Dedifferentiated amniotic fluid mesenchymal stem cell (primary cell): ENCODE data around the gene ANO2.

Experiments used
- DNase-seq: peaks from one replicate; pipeline ENCODE4 v3.0.0-alpha.2; 2016; ENCODE audit errors: extremely low spot score

Gene ANO2

GRCh38 chr12:5916785-5917290 lies 28.2 kb downstream of the ANO2 start:
- no peak for DNase-seq

- DNase-seq, result no peak
Measured at GRCh38 chr12:5915511-5915910, 29.5 kb downstream of the ANO2 start.

DNA sequence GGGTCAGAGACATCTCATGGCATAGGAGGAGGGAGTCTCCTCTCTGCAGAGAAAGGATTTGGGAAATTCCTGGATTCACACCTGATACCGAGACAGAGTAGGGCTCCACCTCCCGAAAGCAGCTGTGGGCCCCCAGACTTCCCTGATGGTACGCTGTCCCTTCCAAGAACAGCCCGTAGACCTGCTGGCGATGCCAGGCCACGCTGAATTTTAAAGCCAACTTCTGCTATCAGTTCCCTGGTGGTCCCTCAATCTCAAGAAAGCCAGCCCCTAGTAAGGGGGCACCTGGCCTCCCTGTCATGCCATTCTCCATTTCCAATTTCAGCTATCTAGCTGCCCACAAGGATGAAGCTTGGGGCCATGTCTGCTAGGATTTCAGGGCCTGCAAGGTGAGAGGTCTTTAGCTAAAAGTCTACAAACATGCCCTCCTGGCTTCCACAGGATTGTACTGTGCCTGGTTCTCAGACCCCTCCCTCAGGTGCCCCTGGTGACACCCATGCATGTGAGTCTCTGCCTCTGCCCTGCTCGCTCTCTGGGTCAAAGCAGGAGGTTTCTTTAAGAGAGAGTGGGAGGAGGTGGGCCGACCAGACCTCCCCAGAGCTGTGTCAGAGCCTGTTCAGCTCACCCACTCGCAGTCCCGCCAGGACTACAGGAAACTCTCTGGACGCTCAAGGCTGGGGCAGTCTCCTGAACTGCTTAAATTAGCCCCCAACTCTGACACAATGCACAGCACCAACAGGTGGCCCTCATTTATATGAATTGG lies 30.5 kb downstream of the ANO2 start:
- DNase-seq, result no peak

DNA sequence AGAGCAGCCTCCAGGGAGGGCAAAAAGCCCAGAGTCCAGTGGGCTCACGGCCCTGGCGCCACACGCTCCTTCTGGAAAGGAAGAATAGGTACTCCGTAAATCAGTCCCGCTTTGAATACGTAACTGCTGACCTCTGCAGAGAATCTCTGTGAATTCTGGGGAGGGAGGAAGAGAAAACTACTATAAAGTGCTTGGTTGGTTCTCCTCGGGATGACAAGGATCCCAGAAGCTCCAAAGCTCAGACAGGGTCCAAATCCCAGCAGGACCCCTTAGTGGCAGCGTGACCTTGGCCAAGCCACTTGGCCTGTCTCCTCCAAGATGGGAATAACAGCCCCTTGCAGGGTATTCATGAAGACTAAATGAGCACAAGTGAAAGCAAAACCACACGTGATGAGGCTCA lies 31.7 kb downstream of the ANO2 start:
- DNase-seq, result no peak

GRCh38 chr12:5912437-5913334 lies 32.4 kb downstream of the ANO2 start:
- no peak for DNase-seq

- DNase-seq, result no peak
Measured at GRCh38 chr12:5912011-5912410, 33.0 kb downstream of the ANO2 start.

GRCh38 chr12:5910790-5911548 lies 34.1 kb downstream of the ANO2 start:
- DNase-seq, result no peak

DNA sequence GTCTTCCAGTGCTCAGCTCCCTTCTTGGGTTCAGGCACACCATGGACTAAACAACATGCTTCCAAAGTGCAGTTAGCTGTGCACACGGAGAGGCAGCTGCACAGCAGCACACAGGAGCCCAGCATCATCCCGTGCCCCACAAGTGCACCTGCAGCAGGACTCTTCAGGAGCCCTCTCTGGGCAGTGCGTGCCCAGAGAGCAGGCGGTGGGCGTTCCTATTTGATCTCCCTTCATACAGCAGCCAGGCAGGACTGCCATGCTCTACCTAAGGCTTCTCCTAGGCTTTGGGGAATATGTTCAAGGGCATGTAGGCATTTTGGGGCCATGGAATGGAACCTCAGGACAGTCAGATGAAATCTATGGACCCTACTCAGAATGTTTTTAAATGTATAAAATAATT lies 35.5 kb downstream of the ANO2 start:
- DNase-seq, result no peak

DNA sequence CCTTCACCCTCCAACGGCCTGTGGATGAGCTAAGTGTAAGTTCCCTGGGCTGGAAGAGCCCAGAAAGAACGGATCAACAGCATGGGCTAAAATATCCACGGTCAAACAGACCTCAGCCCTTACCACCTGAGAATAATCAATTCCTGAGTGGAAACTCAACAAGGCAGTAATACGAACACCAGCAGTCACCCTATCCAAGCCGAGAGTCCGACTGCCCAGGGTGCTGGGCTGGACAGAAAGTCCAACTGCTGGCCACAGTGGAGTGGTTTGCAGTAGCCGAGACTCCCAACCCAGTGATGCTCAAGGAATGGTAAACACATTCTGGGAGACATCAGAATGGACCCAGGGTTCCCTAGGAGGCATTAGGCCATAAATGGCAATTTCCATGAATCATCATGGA lies 36.8 kb downstream of the ANO2 start:
- no peak for DNase-seq

DNA sequence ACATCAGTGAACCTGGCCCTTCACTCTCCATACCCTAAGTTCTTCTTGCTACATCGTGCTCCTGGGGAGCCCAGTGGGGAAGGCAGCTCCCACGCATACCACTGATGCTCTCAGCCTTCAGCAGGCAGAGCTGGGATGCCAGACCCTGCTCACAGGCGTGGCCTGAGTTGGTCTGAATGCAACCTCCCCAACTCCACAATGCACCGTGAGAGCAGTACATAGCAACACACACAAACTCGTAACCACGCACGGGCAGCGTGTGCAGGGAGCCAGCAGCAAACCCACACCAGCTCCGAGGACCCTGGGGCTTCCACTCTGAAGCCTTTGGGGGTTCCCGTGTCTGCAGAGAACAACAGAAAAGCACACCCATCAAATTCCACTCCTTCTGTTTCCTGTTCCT lies 37.3 kb downstream of the ANO2 start:
- DNase-seq, result no peak

GRCh38 chr12:5905757-5906156 lies 39.3 kb downstream of the ANO2 start:
- no peak for DNase-seq

DNA sequence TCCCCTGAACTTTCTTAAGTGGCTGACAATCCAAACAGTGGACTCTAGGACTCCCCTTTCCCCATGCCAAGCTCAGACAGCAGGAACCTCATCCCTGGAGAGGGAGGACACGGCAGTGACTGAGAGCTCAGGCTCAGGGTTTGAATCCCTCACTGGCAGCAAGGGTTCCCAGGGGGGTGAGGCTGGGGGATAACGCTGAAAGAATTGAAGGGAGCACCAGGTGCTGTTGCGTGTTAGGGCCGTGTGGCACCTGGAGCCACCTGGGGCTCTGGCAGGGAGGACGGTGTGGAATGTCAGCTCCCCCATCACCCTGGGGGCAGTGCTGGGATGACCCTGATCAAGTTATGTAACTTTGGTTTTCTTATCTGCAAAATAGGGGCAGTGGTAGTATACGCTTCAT lies 40.1 kb downstream of the ANO2 start:
- DNase-seq, result no peak

DNA sequence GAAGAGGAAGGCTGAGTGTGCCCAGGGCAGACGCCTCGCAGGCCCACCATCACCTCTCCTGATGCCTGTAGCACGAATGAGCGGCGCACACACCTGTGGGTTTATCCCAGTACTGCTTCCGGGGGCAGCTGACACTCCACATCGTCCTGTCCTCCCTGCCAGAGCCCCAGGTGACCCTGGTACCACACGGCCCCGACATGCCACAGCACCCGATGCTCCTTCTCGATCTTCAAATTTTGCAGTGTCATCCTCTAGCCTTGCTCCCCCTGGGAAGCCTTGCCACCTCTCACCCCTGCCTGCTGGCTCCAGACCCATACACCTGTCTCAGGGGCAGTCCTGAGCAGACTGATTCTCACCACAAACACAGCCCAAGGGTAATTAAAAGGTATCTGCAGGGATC lies 40.6 kb downstream of the ANO2 start:
- DNase-seq, result no peak

DNA sequence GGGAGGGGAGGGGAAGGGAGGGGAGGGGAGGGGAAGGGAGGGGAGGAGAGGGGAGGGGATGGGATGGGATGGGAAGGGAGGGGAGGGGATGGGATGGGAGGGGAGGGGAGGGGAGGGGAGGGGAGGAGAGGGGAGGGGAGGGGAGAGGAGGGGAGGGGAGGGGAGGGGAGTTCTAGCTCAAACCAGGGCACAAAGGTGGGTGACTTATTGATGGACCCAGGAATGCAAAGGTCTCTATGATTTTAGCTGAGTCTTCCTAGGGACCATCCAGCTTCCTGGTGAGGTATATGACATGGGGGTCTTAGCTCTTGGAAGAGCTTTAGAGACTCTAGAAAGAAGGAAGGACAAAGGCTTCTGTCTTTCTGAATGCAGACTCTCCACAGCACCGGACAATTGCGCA lies 42.3 kb downstream of the ANO2 start:
- DNase-seq, result no peak

GRCh38 chr12:5901416-5901815 lies 43.6 kb downstream of the ANO2 start:
- no peak for DNase-seq

DNA sequence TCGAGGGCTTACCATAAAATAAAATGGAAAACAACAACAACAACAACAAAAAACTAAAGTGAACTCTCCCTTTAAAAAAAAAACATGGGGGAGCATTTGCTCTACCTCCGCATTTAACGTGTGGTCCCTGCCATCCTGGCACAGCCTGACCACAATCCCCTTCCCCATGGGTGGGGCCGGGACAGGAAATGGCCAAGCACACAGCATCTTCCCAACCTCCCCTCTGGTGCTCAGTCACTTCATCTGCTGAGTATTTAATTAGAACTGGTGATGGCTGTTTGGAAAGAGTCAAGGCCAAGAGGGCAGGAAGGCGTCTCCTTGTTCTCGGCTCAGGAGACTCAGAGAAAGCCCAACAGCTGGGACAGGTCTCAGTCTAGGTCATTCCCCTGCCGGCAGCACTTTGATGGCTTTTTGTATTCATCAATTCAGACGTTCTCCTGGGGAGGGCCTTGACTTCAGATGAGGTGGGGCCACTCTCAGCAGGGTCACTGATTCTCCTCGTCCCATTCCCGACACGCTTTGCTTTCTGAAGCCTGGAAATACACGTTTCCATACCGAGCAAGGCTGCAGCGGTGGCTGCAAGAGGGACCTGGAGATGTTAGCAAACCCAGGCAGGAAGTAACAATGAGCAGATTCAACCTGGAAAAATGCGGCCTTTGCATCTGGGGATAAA lies 44.4 kb downstream of the ANO2 start:
- no peak for DNase-seq

DNA sequence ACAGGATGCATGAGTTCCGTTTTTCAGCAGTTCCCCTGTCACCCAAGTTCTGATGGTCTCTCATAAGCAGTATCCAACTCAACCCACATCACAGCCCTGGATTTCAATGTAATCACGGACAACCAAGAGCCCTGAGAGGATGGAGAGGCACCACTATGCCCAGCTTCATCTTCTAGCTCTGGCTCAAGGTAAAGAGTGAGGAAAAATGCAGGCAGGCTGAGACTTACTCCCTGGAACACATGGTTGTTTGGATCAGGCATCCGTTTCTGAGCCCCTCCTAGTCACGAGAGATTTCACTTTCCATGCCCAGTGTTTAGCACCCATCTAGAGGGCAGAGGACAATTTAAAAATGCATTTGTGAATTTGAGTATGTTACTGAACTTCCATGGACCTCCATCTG lies 45.0 kb downstream of the ANO2 start:
- no peak for DNase-seq

- no peak for DNase-seq
Measured at GRCh38 chr12:5899675-5900074, 45.4 kb downstream of the ANO2 start.

DNA sequence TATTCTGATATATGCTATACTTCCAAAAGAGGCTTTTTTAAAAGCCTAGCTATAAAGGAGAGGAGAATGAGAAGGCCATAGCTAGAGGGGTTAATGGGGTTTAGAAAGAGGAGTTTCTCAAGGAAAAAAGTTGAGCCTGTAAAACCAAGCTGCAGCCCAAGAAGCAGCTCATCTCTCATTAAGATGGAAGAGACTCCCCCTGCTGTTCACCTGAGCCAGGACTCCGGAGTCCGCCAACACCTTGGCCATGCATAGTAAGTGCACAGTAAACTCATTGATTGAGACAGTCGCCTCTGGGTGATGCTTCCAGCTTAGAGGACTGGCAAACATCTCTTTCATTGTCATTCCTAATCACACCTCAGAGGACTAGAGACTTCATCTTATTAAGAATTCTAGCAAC lies 46.2 kb downstream of the ANO2 start:
- no peak for DNase-seq

DNA sequence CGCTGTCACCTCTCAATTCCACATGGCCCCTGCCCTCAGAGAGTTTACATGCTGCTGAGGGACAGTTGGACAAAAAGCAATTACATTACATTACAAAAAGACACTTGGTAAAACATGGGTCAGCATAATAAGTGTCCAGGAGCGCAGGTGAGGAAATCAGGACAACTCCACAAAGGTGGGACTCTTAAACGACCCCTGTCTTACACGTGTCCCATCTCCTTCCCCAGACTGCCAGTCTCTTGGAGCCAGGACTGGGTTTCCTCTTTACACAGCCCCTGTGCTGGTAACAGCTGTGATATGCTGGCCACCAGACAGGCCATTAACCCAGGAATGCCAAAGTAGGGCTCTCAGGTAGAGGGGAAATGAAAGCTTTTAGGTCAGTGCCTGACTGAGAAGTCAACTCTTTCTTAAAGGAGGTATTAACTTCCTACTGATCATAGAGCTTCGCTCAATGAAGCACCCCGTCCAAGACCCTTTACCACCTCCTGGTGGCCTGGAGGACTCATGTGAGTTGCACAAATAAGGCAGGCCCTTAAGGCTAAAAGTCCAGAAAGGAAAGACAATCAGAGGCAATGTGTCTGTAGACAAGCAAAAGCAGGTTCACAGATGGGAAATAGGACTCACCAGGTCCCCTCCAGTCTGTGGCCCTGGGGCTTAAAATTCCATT lies 55.5 kb downstream of the ANO2 start:
- DNase-seq, result no peak

GRCh38 chr12:5888816-5889315 lies 56.2 kb downstream of the ANO2 start:
- no peak for DNase-seq
